Astrocyte (in vitro differentiated cells and primary cell): Measurements from ENCODE around the gene PREX1. TPM values are rescaled to one million over a fixed set of nuclear protein-coding genes. Genes with fewer than 3 reads are reported as not detected.

Experiments
- DNase-seq: peaks from one replicate; pipeline ENCODE4 v3.0.0-alpha.2; 2010; ENCODE audit warnings: low read depth
- FAIRE-seq: peaks from 2 replicates; lab custom pipeline; 2011; peaks lifted over from hg19 to GRCh38; lab: Jason Lieb, UNC
- H2AFZ ChIP-seq: 2 replicates; pipeline ENCODE4 v1.6.0; 2012; ENCODE audit warnings: low read depth, low read length, inconsistent platforms
- H3K27ac ChIP-seq: 2 replicates; pipeline ENCODE4 v1.5.1; 2011; ENCODE audit warnings: low read depth, low read length, inconsistent platforms
- H3K27me3 ChIP-seq: 2 replicates; pipeline ENCODE4 v1.6.0; 2011; ENCODE audit warnings: low read length, inconsistent platforms; ENCODE audit not compliant: insufficient read depth
- H3K36me3 ChIP-seq: 2 replicates; pipeline ENCODE4 v1.5.1; 2011; ENCODE audit warnings: low read length, inconsistent platforms; ENCODE audit not compliant: insufficient read depth
- H3K4me1 ChIP-seq: 2 replicates; pipeline ENCODE4 v1.5.1; 2011; ENCODE audit warnings: low read length, inconsistent platforms; ENCODE audit not compliant: insufficient read depth
- H3K4me2 ChIP-seq: 2 replicates; pipeline ENCODE4 v1.6.0; 2012; ENCODE audit warnings: low read length, inconsistent platforms
- H3K4me3 ChIP-seq: 2 replicates; pipeline ENCODE4 v1.5.1; 2011; ENCODE audit warnings: low read depth, mild to moderate bottlenecking, low read length, inconsistent platforms; ENCODE audit not compliant: insufficient read depth
- H3K79me2 ChIP-seq: 2 replicates; pipeline ENCODE4 v1.6.0; 2012; ENCODE audit warnings: mild to moderate bottlenecking, low read length, inconsistent platforms; ENCODE audit not compliant: insufficient read depth
- H3K9ac ChIP-seq: 2 replicates; pipeline ENCODE4 v1.6.0; 2012; ENCODE audit warnings: mild to moderate bottlenecking, low read length, inconsistent platforms
- H3K9me3 ChIP-seq: 2 replicates; pipeline ENCODE4 v1.5.1; 2012; ENCODE audit warnings: low read depth, mild to moderate bottlenecking, low read length, inconsistent platforms; ENCODE audit not compliant: insufficient read depth
- H4K20me1 ChIP-seq: 2 replicates; pipeline ENCODE4 v1.6.0; 2012; ENCODE audit warnings: low read length, inconsistent platforms; ENCODE audit not compliant: insufficient read depth
- H3K27ac Mint-ChIP-seq: one replicate; pipeline ENCODE4 v1.8.0; 2021; ENCODE audit warnings: mild to moderate bottlenecking, mixed read lengths; ENCODE audit not compliant: unreplicated experiment
- H3K27me3 Mint-ChIP-seq: one replicate; pipeline ENCODE4 v1.8.0; 2021; ENCODE audit warnings: low read depth, mixed read lengths; ENCODE audit not compliant: unreplicated experiment
- H3K36me3 Mint-ChIP-seq: one replicate; pipeline ENCODE4 v1.8.0; 2021; ENCODE audit warnings: low read depth, mixed read lengths; ENCODE audit not compliant: unreplicated experiment
- H3K4me1 Mint-ChIP-seq: one replicate; pipeline ENCODE4 v1.8.0; 2021; ENCODE audit warnings: low read depth, mixed read lengths; ENCODE audit not compliant: unreplicated experiment
- H3K4me3 Mint-ChIP-seq: one replicate; pipeline ENCODE4 v1.8.0; 2021; ENCODE audit warnings: mild to moderate bottlenecking, moderate library complexity, mixed read lengths; ENCODE audit not compliant: unreplicated experiment
- H3K9me3 Mint-ChIP-seq: one replicate; pipeline ENCODE4 v1.8.0; 2021; ENCODE audit warnings: mild to moderate bottlenecking, mixed read lengths; ENCODE audit not compliant: unreplicated experiment
- CTCF ChIP-seq: IDR thresholded peaks from 2 replicates; pipeline ENCODE4 v1.5.1; 2011; ENCODE audit warnings: low read depth, mild to moderate bottlenecking, inconsistent platforms, low read length, moderate library complexity; ENCODE audit not compliant: insufficient read depth
- EZH2 ChIP-seq: IDR thresholded peaks from 2 replicates; pipeline ENCODE4 v1.6.1; 2012; ENCODE audit warnings: mild to moderate bottlenecking, low read length, inconsistent platforms; ENCODE audit not compliant: insufficient read depth
- total RNA-seq: library from RNA; stranded (reverse); gene quantifications from 2 replicates; pipeline ENCODE4 v1.2.1, GENCODE V29; 2021

Gene PREX1
- total RNA-seq, 1 donor from 2014 or later: 3.5 TPM

GRCh38 chr20:48619126-48620101 is 208.4 kb downstream of the PREX1 start:
- H3K4me3 ChIP-seq: no peak overlapping the region
- no peaks in the 10 kb centered on the region for H3K36me3 ChIP-seq
- Mint-ChIP-seq H3K27ac (no peak overlapping the region), H3K4me3 (no peak overlapping the region), H3K36me3 (no peaks in the 10 kb centered on the region), H3K9me3 (peaks cover 2% of the 10 kb centered on the region), H3K4me1 (peaks cover 7% of the 10 kb centered on the region), H3K27me3 (peaks cover 31% of the 10 kb centered on the region)
- H3K4me2 ChIP-seq: no peak overlapping the region
- H2AFZ ChIP-seq: no peak overlapping the region
- no peaks in the 10 kb centered on the region for H4K20me1 ChIP-seq
- TF ChIP-seq CTCF: no peak
- TF ChIP-seq EZH2: no peak
- H3K27me3 ChIP-seq: peaks cover 2% of the 10 kb centered on the region
- peaks cover 8% of the 10 kb centered on the region for H3K4me1 ChIP-seq
- H3K9ac ChIP-seq: no peak overlapping the region
- no peak for FAIRE-seq
- H3K27ac ChIP-seq: no peak overlapping the region
- no peaks in the 10 kb centered on the region for H3K9me3 ChIP-seq
- no peak for DNase-seq
- no peaks in the 10 kb centered on the region for H3K79me2 ChIP-seq

- no peak for FAIRE-seq
- no peak overlapping the region for H3K4me2 ChIP-seq
- no peaks in the 10 kb centered on the region for H3K9me3 ChIP-seq
- TF ChIP-seq CTCF (no peak), EZH2 (no peak)
- no peaks in the 10 kb centered on the region for H4K20me1 ChIP-seq
- H3K9ac ChIP-seq: no peak overlapping the region
- H3K27me3 ChIP-seq: peaks cover 5% of the 10 kb centered on the region
- H2AFZ ChIP-seq: no peak overlapping the region
- no peaks in the 10 kb centered on the region for H3K36me3 Mint-ChIP-seq
- no peak overlapping the region for H3K27ac Mint-ChIP-seq
- peaks cover 2% of the 10 kb centered on the region for H3K9me3 Mint-ChIP-seq
- H3K27ac ChIP-seq: no peak overlapping the region
- no peak overlapping the region for H3K4me3 Mint-ChIP-seq
- H3K4me1 ChIP-seq: peaks cover 8% of the 10 kb centered on the region
- DNase-seq: no peak
- H3K27me3 Mint-ChIP-seq: peaks cover 31% of the 10 kb centered on the region
- no peak overlapping the region for H3K4me3 ChIP-seq
- no peaks in the 10 kb centered on the region for H3K79me2 ChIP-seq
- H3K4me1 Mint-ChIP-seq: peaks cover 7% of the 10 kb centered on the region
- no peaks in the 10 kb centered on the region for H3K36me3 ChIP-seq
Measured at GRCh38 chr20:48618631-48619030, 209.2 kb downstream of the PREX1 start.

GRCh38 chr20:48618052-48618451 is 209.7 kb downstream of the PREX1 start:
- peaks cover 8% of the 10 kb centered on the region for H3K4me1 ChIP-seq
- Mint-ChIP-seq H3K4me1 (peaks cover 7% of the 10 kb centered on the region), H3K36me3 (no peaks in the 10 kb centered on the region), H3K9me3 (peaks cover 2% of the 10 kb centered on the region), H3K27ac (no peak overlapping the region), H3K4me3 (no peak overlapping the region), H3K27me3 (peaks cover 31% of the 10 kb centered on the region)
- no peak overlapping the region for H3K4me2 ChIP-seq
- H3K27ac ChIP-seq: no peak overlapping the region
- no peak overlapping the region for H3K4me3 ChIP-seq
- no peaks in the 10 kb centered on the region for H3K36me3 ChIP-seq
- H4K20me1 ChIP-seq: no peaks in the 10 kb centered on the region
- DNase-seq: no peak
- H3K79me2 ChIP-seq: no peaks in the 10 kb centered on the region
- peaks cover 5% of the 10 kb centered on the region for H3K27me3 ChIP-seq
- no peak overlapping the region for H2AFZ ChIP-seq
- TF ChIP-seq CTCF: no peak
- TF ChIP-seq EZH2: no peak
- no peak for FAIRE-seq
- H3K9ac ChIP-seq: no peak overlapping the region
- no peaks in the 10 kb centered on the region for H3K9me3 ChIP-seq
